MG63 (cell line): ENCODE data around the gene PEX11G. TPM values are rescaled to one million over a fixed set of nuclear protein-coding genes. Genes with fewer than 3 reads are reported as not detected.
"Not testable (repeated sequence)": the region's sequence is repeated elsewhere in the genome, so short reads cannot be mapped to it uniquely, and the experiment has no call there.

Experiments
- DNase-seq: peaks from one replicate; pipeline ENCODE4 v3.0.0-alpha.2; 2020
- H3K27me3 ChIP-seq: fragments of 250-450 bp; sonication (Bioruptor Pico); 2 replicates; pipeline ENCODE4 v1.5.1; 2020; ENCODE audit warnings: mild to moderate bottlenecking, moderate library complexity
- H3K36me3 ChIP-seq: fragments of 250-450 bp; sonication (Bioruptor Pico); 2 replicates; pipeline ENCODE4 v1.5.1; 2020; ENCODE audit warnings: mild to moderate bottlenecking, moderate library complexity
- H3K4me3 ChIP-seq: fragments of 250-450 bp; sonication (Bioruptor Pico); 2 replicates; pipeline ENCODE4 v1.5.1; 2020; ENCODE audit warnings: mild to moderate bottlenecking, moderate library complexity
- H3K9me3 ChIP-seq: fragments of 250-450 bp; sonication (Bioruptor Pico); 2 replicates; pipeline ENCODE4 v1.5.1; 2020; ENCODE audit warnings: mild to moderate bottlenecking, moderate library complexity
- total RNA-seq: library from RNA; depleted of rRNA; stranded (reverse); fragments of >200 nt; shearing (Covaris generic); gene quantifications from 2 replicates; pipeline ENCODE4 v1.2.3, GENCODE V29; 2014; ENCODE audit warnings: low replicate concordance; rRNA removed

Gene PEX11G
- total RNA-seq, 1 experiment from 2014 or later, result not detected

DNA sequence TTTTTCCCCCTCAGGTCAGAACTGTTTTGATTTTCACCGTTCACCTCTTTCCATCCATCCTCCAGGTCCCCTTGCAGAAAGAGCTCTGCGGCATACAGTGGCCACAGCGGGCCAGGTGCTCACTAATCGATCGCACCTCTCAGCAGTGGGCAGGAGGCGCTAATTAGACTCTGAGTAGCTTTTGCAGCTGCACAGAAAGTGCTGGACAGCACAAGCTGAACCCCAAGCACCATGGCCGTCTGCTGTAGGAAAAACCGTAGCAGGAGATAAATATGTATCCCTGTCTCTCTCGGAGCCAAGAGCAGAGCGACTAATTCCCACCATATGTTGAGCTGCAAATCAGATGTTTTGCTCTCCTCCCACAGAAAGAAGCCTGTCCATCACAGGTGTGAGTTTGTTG, 54.4 kb downstream of the PEX11G start:
- Histone ChIP-seq H3K36me3 (peaks cover 16% of the 10 kb centered on the region), H3K4me3 (no peak overlapping the region), H3K27me3 (no peaks in the 10 kb centered on the region), H3K9me3 (no peaks in the 10 kb centered on the region)
- no peak for DNase-seq

DNA sequence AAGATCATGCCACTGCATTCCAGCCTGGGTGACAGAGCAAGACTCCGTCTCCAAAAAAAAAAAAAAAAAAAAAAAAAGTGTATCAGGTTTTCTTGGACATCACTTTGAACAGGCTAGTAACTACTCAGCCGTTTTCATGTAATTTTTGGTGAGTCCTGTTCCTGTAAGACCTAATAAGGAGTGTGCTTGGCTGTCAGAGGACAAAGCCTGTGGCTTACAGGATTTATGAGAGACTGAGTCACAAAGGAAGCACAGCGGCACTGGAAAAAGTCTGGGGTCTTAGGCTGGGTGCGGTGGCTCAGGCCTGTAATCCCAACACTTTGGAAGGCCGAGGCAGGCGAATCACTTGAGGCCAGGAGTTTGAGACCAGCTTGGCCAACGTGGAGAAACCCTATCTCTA, 55.4 kb downstream of the PEX11G start:
- not testable (repeated sequence) for H3K9me3 ChIP-seq, H3K27me3 ChIP-seq, DNase-seq, H3K4me3 ChIP-seq
- peaks cover 13% of the 10 kb centered on the region for H3K36me3 ChIP-seq

- no peaks in the 10 kb centered on the region for H3K27me3 ChIP-seq
- H3K36me3 ChIP-seq, result peaks cover 5% of the 10 kb centered on the region
- H3K9me3 ChIP-seq, result no peaks in the 10 kb centered on the region
- DNase-seq, result no peak
- no peak overlapping the region for H3K4me3 ChIP-seq
Observed at GRCh38 chr19:7429638-7430282, 59.1 kb downstream of the PEX11G start.

- DNase-seq, result no peak
- Histone ChIP-seq H3K36me3 (peaks cover 7% of the 10 kb centered on the region), H3K4me3 (no peak overlapping the region), H3K9me3 (no peaks in the 10 kb centered on the region), H3K27me3 (no peaks in the 10 kb centered on the region)
Observed at GRCh38 chr19:7428651-7429113, 60.2 kb downstream of the PEX11G start.

DNA sequence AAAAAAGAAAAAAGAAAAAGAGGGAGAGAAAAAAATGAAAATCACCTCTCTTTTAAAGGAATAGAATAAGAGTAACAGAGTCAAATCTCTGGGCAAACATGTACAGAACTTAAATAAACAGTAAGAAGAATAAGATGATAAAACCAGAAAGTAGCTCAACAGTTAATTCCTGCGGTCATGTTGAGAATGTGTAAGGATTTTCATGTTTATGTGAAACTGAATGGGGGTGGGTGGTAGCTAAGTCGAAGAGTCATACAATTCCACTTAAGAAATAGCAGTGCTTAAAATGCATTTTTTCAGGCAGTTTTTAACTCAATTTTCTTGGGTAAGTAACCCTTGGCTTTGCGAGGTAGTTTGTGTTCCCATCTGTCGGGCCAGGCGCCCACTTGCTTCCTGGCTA, 60.9 kb downstream of the PEX11G start:
- Histone ChIP-seq H3K4me3 (no peak overlapping the region), H3K27me3 (no peaks in the 10 kb centered on the region), H3K36me3 (peaks cover 10% of the 10 kb centered on the region), H3K9me3 (no peaks in the 10 kb centered on the region)
- DNase-seq, result no peak

DNA sequence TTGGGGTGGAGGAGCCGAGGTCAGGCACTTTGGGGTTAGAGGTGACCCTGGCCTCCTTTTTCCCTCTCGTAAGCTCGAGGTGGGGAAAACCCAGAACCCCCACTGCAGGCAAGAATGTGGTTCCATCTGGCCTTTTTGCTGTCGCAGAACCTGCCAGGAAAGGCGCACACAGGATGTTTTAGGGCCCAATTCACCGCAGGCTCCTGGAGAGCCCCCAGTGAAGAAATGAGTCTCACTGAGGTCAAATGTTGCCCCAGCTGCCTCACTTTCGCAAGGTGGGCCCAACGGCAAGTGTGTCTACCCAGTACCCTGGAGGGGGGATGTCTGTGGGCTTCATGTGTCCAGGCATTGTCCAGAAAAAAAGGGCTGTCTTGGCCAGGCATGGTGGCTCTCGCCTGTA, 61.8 kb downstream of the PEX11G start:
- no peaks in the 10 kb centered on the region for H3K27me3 ChIP-seq
- no peak overlapping the region for H3K4me3 ChIP-seq
- no peaks in the 10 kb centered on the region for H3K9me3 ChIP-seq
- no peak for DNase-seq
- peaks cover 9% of the 10 kb centered on the region for H3K36me3 ChIP-seq

Other genes with a start within 250 kb of the PEX11G start
- 3.9 and 7.6 TPM in 2 replicates for gene INSR, start 194.6 kb downstream of the PEX11G start, total RNA-seq
- gene ARHGEF18, start 140.1 kb downstream of the PEX11G start, total RNA-seq, result 27.0 and 39.0 TPM in 2 replicates
- gene ZNF358, start 27.1 kb upstream of the PEX11G start, total RNA-seq, result 37.2 and 44.9 TPM in 2 replicates
- 6.4 and 10.3 TPM in 2 replicates for gene MCOLN1, start 33.6 kb upstream of the PEX11G start, total RNA-seq
- gene PNPLA6, start 46.7 kb upstream of the PEX11G start, total RNA-seq, result 175 and 184 TPM in 2 replicates
- gene CAMSAP3, start 106.8 kb upstream of the PEX11G start, total RNA-seq, result 0.56 and 0.89 TPM in 2 replicates
- 71.0 and 115 TPM in 2 replicates for gene XAB2, start 140.5 kb upstream of the PEX11G start, total RNA-seq
- gene PET100, start 140.8 kb upstream of the PEX11G start, total RNA-seq, result 0.39 and 69.0 TPM in 2 replicates
- not detected in 2 replicates for gene PCP2, start 144.7 kb upstream of the PEX11G start, total RNA-seq
- 3.5 TPM in 1 of 2 replicates, not detected in the other for gene STXBP2, start 148.1 kb upstream of the PEX11G start, total RNA-seq
- gene RETN, start 180.0 kb upstream of the PEX11G start, total RNA-seq, result not detected in 2 replicates
- gene MCEMP1, start 188.1 kb upstream of the PEX11G start, total RNA-seq, result not detected in 2 replicates
- gene TRAPPC5, start 191.8 kb upstream of the PEX11G start, total RNA-seq, result 159 and 202 TPM in 2 replicates
- not detected in 2 replicates for gene FCER2, start 213.1 kb upstream of the PEX11G start, total RNA-seq
- gene CLEC4G, start 243.1 kb upstream of the PEX11G start, total RNA-seq, result not detected in 2 replicates